CD14-positive monocyte (primary cell): ENCODE data around the gene NDUFC2. TPM values are rescaled to one million over a fixed set of nuclear protein-coding genes. Genes with fewer than 3 reads are reported as not detected.

Source experiments
- DNase-seq, 3 donors: peaks; one replicate each; pipeline ENCODE4 v3.0.0-alpha.2; 2011 to 2022
- H2AFZ ChIP-seq: 2 replicates; pipeline ENCODE4 v1.6.0; 2012; ENCODE audit warnings: mild to moderate bottlenecking, low read depth, low read length, inconsistent platforms; ENCODE audit not compliant: insufficient read depth, poor library complexity, severe bottlenecking
- H3K27ac ChIP-seq, 2 donors: 1 replicate in 1 of 2; 2 replicates in 1 of 2; pipeline ENCODE4 v1.5.1; 2012 to 2013; ENCODE audit warnings: low read length in 2 of 2, control low read depth in 1 of 2, inconsistent platforms in 1 of 2, low read depth in 1 of 2, mild to moderate bottlenecking in 1 of 2
- H3K27me3 ChIP-seq, 2 donors: one replicate each; pipeline versions ENCODE4 v1.6.0 to v1.6.1; 2011 to 2013; ENCODE audit warnings: low read length in 2 of 2; ENCODE audit not compliant: control insufficient read depth in 2 of 2, insufficient read depth in 2 of 2
- H3K36me3 ChIP-seq, 2 donors: replicated peaks in 1 of 2; 1 replicate in 1 of 2; 2 replicates in 1 of 2; pipeline versions ENCODE4 v1.5.1 to v1.6.1; 2012 to 2013; ENCODE audit warnings: low read length in 2 of 2, control low read depth in 1 of 2, inconsistent platforms in 1 of 2, mild to moderate bottlenecking in 1 of 2; ENCODE audit not compliant: insufficient read depth in 2 of 2, control insufficient read depth in 1 of 2
- H3K4me1 ChIP-seq, 2 donors: 1 replicate in 1 of 2; 2 replicates in 1 of 2; pipeline versions ENCODE4 v1.5.1 to v1.6.1; 2012 to 2013; ENCODE audit warnings: low read length in 2 of 2, control low read depth in 1 of 2, inconsistent platforms in 1 of 2, mild to moderate bottlenecking in 1 of 2, moderate library complexity in 1 of 2; ENCODE audit not compliant: insufficient read depth in 2 of 2, control insufficient read depth in 1 of 2
- H3K4me2 ChIP-seq: replicated peaks from 2 replicates; pipeline ENCODE3; 2012; ENCODE audit warnings: low read length, moderate library complexity, mild to moderate bottlenecking; ENCODE audit not compliant: poor library complexity, severe bottlenecking; ENCODE audit errors: extremely low read depth
- H3K4me3 ChIP-seq, 3 experiments: fragments of 200-600 bp in 1 of 3; sonication (generic) in 1 of 3; replicated peaks in 1 of 3; 1 replicate in 2 of 3; 2 replicates in 1 of 3; pipeline ENCODE4 v1.5.1; 2011 to 2013; ENCODE audit warnings: low read length in 3 of 3, mild to moderate bottlenecking in 3 of 3, control low read depth in 2 of 3, low read depth in 2 of 3, inconsistent platforms in 1 of 3, moderate library complexity in 1 of 3
- H3K79me2 ChIP-seq: 2 replicates; pipeline ENCODE4 v1.6.0; 2012; ENCODE audit warnings: mild to moderate bottlenecking, control low read depth, inconsistent platforms, low read length, moderate library complexity; ENCODE audit not compliant: insufficient read depth
- H3K9ac ChIP-seq: 2 replicates; pipeline ENCODE4 v1.6.0; 2017; ENCODE audit warnings: low read length, mild to moderate bottlenecking; ENCODE audit not compliant: insufficient read depth, poor library complexity, severe bottlenecking
- H3K9me3 ChIP-seq, 2 donors: replicated peaks in 1 of 2; 1 replicate in 1 of 2; 2 replicates in 1 of 2; pipeline versions ENCODE4 v1.5.1 to v1.6.1; 2012 to 2013; ENCODE audit warnings: low read length in 2 of 2, control low read depth in 1 of 2; ENCODE audit not compliant: control insufficient read depth in 1 of 2, insufficient read depth in 1 of 2
- H4K20me1 ChIP-seq: 2 replicates; pipeline ENCODE4 v1.6.0; 2012; ENCODE audit warnings: mild to moderate bottlenecking, low read length, control low read depth, moderate library complexity; ENCODE audit not compliant: insufficient read depth
- H3K27ac Mint-ChIP-seq, 7 donors: one replicate each; pipeline ENCODE4 v1.8.0; 2020; ENCODE audit warnings: mild to moderate bottlenecking in 7 of 7, mixed read lengths in 7 of 7, moderate library complexity in 6 of 7, inconsistent platforms in 2 of 7
- H3K27me3 Mint-ChIP-seq, 3 donors: one replicate each; pipeline ENCODE4 v1.8.0; 2021 to 2022; ENCODE audit warnings: low read depth in 3 of 3, mild to moderate bottlenecking in 3 of 3, mixed read lengths in 3 of 3, moderate library complexity in 3 of 3, inconsistent platforms in 1 of 3
- H3K36me3 Mint-ChIP-seq, 2 donors: one replicate each; pipeline ENCODE4 v1.8.0; 2020; ENCODE audit warnings: mixed read lengths in 2 of 2, inconsistent platforms in 1 of 2, mild to moderate bottlenecking in 1 of 2
- H3K4me1 Mint-ChIP-seq: one replicate; pipeline ENCODE4 v1.8.0; 2020; ENCODE audit warnings: mild to moderate bottlenecking, mixed read lengths
- H3K4me3 Mint-ChIP-seq, 2 donors: one replicate each; pipeline ENCODE4 v1.8.0; 2020; ENCODE audit warnings: mild to moderate bottlenecking in 2 of 2, mixed read lengths in 2 of 2, moderate library complexity in 1 of 2
- H3K9me3 Mint-ChIP-seq, 7 donors: one replicate each; pipeline ENCODE4 v1.8.0; 2020 to 2022; ENCODE audit warnings: mixed read lengths in 7 of 7, mild to moderate bottlenecking in 6 of 7, moderate library complexity in 6 of 7, inconsistent platforms in 2 of 7
- WGBS: methylation state at CpG from one replicate; pipeline ENCODE4 v1.1.5; 2013; ENCODE audit warnings: missing lambda C conversion rate; ENCODE audit not compliant: insufficient coverage; 5-methylcytosine and 5-hydroxymethylcytosine counted together
- intact Hi-C, 2 donors: fragments of 100-400 bp; cut with micrococcal nuclease; formaldehyde crosslinking; loops; one replicate each; pipeline versions ENCODE4 v1.15.0 to v1.15.1; 2023
- polyA plus RNA-seq, 3 donors: library from polyadenylated mRNA; depleted of rRNA in 1 of 3; unstranded in 2 of 3; stranded (reverse) in 1 of 3; fragments of 300-500 nt in 2 of 3; fragments of >200 nt in 1 of 3; fragmentation: Illumina TruSeq in 2 of 3; gene quantifications; 1 replicate in 2 of 3; 2 replicates in 1 of 3; pipeline ENCODE4 v1.2.3, GENCODE V29; 2012 to 2021
- TF ChIP-seq, protein P1 (sequence below): fragments of 200-600 bp; IDR thresholded peaks from one replicate; pipeline ENCODE4 v1.8.0; 2022; ENCODE audit warnings: antibody characterized with exemption, mild to moderate bottlenecking

The NDUFC2 gene
- polyA plus RNA-seq, 3 donors, result 47.7 to 219 (median 209) TPM

DNA sequence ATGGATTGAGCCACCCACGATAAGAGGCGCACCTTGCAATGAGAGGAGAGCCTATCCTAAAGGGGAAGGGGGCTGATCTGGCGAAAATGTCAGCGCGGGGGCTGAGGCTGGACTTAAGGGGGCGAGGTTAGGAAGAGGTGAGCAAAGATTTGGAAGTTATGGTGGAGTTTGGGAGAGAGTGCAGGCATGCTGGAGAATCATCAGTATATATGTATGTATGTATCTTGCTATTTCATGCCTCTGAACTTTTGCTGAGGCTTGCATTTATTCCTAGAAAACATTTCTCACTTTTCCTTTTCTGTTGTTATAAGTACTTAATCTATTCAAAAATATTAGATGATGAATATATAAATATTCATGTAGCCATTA is 33.2 kb downstream of the NDUFC2 start:
- H3K36me3 Mint-ChIP-seq, result no peaks in the 10 kb centered on the region
- H3K4me1 ChIP-seq, result peaks cover 7 to 8% of the 10 kb centered on the region in 2 donors
- no peaks in the 10 kb centered on the region for H3K79me2 ChIP-seq
- H3K27ac Mint-ChIP-seq, result no peak overlapping the region
- H3K9ac ChIP-seq, result no peak overlapping the region
- H3K27me3 ChIP-seq, result no peaks in the 10 kb centered on the region
- no peak for DNase-seq
- no peaks in the 10 kb centered on the region for H3K36me3 ChIP-seq
- H3K4me3 Mint-ChIP-seq, result no peak overlapping the region
- TF ChIP-seq, protein P1, sequence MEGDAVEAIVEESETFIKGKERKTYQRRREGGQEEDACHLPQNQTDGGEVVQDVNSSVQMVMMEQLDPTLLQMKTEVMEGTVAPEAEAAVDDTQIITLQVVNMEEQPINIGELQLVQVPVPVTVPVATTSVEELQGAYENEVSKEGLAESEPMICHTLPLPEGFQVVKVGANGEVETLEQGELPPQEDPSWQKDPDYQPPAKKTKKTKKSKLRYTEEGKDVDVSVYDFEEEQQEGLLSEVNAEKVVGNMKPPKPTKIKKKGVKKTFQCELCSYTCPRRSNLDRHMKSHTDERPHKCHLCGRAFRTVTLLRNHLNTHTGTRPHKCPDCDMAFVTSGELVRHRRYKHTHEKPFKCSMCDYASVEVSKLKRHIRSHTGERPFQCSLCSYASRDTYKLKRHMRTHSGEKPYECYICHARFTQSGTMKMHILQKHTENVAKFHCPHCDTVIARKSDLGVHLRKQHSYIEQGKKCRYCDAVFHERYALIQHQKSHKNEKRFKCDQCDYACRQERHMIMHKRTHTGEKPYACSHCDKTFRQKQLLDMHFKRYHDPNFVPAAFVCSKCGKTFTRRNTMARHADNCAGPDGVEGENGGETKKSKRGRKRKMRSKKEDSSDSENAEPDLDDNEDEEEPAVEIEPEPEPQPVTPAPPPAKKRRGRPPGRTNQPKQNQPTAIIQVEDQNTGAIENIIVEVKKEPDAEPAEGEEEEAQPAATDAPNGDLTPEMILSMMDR, result peak; percentile 74
- no peaks in the 10 kb centered on the region for H4K20me1 ChIP-seq
- 53% methylated on average over 6 of the region's 6 CpGs for WGBS
- no peaks in the 10 kb centered on the region for H3K9me3 Mint-ChIP-seq
- no peaks in the 10 kb centered on the region for H3K9me3 ChIP-seq
- peak overlapping the region in 1 of 3 experiments; percentile 73 for H3K4me3 ChIP-seq
- peaks cover 0 to 3% (median 1%) of the 10 kb centered on the region in 3 donors for H3K27me3 Mint-ChIP-seq
- no peak overlapping the region for H3K27ac ChIP-seq
- peaks cover 14% of the 10 kb centered on the region for H3K4me1 Mint-ChIP-seq
- H3K4me2 ChIP-seq, result peak overlapping the region; percentile 83
- intact Hi-C loops, result no loop called here
- H2AFZ ChIP-seq, result peak overlapping the region; percentile 90

GRCh38 chr11:78045851-78046485 is 33.7 kb downstream of the NDUFC2 start:
- H3K27ac ChIP-seq, result no peak overlapping the region
- Mint-ChIP-seq H3K27ac (peak overlapping the region in 3 of 7 donors; percentile 19 to 66 (median 50)), H3K36me3 (no peaks in the 10 kb centered on the region), H3K9me3 (no peaks in the 10 kb centered on the region), H3K27me3 (peaks cover 0 to 3% (median 1%) of the 10 kb centered on the region in 3 donors), H3K4me3 (peak overlapping the region; percentile 71 to 87), H3K4me1 (peaks cover 12% of the 10 kb centered on the region)
- TF ChIP-seq, protein P1, result peak; percentile 98
- H3K4me3 ChIP-seq, result peak overlapping the region; percentile 18 to 73 (median 20)
- intact Hi-C loops, result no loop called here
- H2AFZ ChIP-seq, result peak overlapping the region; percentile 90
- no peaks in the 10 kb centered on the region for H3K36me3 ChIP-seq
- no peaks in the 10 kb centered on the region for H3K27me3 ChIP-seq
- no peaks in the 10 kb centered on the region for H4K20me1 ChIP-seq
- peak overlapping the region; percentile 83 for H3K4me2 ChIP-seq
- H3K9me3 ChIP-seq, result no peaks in the 10 kb centered on the region
- H3K9ac ChIP-seq, result no peak overlapping the region
- WGBS, result 7% methylated on average over 21 of the region's 28 CpGs
- H3K79me2 ChIP-seq, result no peaks in the 10 kb centered on the region
- peaks cover 7 to 8% of the 10 kb centered on the region in 2 donors for H3K4me1 ChIP-seq
- peak; percentile 38 to 57 (median 52) for DNase-seq
